ENCODE data around the gene PSME1.

Gene PSME1

DNA sequence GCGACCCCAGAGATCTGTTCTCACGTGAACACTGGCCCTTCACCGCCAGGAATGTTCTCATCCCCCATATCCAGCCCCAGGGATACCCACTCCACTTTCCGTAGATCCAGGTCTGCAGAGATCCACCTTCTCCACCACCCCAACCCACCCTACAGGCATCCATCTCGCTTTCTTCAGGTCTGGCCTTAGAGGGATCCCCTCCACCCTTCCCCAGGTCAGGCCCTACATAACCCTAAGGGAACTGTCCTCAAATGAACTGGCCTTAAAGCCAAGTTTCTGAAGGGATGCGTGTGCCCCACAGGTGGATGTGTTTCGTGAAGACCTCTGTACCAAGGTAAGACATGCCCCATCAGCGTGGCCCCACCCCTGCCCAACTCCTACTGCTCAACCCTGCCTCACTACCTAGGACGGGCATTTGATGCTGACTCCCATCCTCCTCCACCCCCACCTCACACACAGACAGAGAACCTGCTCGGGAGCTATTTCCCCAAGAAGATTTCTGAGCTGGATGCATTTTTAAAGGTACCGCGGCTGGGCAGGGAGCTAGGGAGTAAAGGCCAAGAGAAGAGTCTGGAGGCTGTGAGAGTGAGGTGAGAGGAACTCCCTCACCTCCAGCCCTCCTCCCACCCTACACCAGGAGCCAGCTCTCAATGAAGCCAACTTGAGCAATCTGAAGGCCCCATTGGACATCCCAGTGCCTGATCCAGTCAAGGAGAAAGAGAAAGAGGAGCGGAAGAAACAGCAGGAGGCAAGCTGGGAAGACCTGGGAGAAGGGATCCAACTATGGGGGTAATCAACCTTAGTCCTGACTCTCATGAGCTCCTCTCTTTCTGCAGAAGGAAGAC, 912 bp downstream of the PSME1 start:
- Mint-ChIP-seq H3K27ac (peak overlapping the region; percentile 73), H3K27me3 (ENCODE audit: low read depth, poor library complexity) (peaks cover 18% of the 10 kb centered on the region), H3K4me1 (peaks cover 61% of the 10 kb centered on the region), H3K4me3 (peak overlapping the region; percentile 83), H3K36me3 (ENCODE audit: low read depth) (peaks cover 25% of the 10 kb centered on the region), H3K9me3 (no peaks in the 10 kb centered on the region)
- TF ChIP-seq, protein P1, sequence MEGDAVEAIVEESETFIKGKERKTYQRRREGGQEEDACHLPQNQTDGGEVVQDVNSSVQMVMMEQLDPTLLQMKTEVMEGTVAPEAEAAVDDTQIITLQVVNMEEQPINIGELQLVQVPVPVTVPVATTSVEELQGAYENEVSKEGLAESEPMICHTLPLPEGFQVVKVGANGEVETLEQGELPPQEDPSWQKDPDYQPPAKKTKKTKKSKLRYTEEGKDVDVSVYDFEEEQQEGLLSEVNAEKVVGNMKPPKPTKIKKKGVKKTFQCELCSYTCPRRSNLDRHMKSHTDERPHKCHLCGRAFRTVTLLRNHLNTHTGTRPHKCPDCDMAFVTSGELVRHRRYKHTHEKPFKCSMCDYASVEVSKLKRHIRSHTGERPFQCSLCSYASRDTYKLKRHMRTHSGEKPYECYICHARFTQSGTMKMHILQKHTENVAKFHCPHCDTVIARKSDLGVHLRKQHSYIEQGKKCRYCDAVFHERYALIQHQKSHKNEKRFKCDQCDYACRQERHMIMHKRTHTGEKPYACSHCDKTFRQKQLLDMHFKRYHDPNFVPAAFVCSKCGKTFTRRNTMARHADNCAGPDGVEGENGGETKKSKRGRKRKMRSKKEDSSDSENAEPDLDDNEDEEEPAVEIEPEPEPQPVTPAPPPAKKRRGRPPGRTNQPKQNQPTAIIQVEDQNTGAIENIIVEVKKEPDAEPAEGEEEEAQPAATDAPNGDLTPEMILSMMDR (IDR thresholded peaks at IDR 0.05) = no peak
- no peak for DNase-seq

DNA sequence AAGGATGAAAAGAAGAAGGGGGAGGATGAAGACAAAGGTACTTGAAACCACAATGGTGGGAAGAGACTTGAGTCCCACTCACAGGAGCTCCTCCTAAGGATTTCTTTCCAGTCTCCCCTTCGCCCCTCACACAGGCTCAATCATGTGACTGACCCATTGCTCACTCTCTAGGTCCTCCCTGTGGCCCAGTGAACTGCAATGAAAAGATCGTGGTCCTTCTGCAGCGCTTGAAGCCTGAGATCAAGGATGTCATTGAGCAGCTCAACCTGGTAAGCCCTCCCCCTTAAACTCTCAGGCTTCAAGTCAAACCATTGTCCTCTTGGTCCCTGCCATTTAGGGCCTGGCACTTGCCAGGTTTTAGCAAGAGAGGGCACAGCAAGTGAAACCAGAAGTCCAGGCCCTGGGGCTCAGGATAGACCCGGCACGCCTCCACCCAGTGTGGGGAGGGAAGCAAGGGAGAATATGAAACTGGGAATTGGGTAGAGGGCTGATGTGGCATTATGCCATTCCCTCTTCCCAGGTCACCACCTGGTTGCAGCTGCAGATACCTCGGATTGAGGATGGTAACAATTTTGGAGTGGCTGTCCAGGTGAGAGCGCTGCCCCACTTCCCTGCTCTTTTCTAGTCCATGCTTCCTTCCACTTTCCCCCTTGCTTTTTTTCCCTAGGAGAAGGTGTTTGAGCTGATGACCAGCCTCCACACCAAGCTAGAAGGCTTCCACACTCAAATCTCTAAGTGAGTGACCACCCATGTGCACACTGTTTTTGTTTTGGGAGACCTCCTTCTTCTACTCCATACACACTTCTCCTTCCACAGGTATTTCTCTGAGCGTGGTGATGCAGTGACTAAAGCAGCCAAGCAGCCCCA, 1.8 kb downstream of the PSME1 start:
- no peaks in the 10 kb centered on the region for H3K9me3 Mint-ChIP-seq
- DNase-seq = no peak
- peaks cover 57% of the 10 kb centered on the region for H3K4me1 Mint-ChIP-seq
- H3K4me3 Mint-ChIP-seq = peak overlapping the region; percentile 83
- peaks cover 25% of the 10 kb centered on the region for H3K36me3 Mint-ChIP-seq (ENCODE audit: low read depth)
- H3K27me3 Mint-ChIP-seq (ENCODE audit: low read depth, poor library complexity) = peaks cover 18% of the 10 kb centered on the region
- TF ChIP-seq, protein P1 (IDR thresholded peaks at IDR 0.05) = no peak
- no peak overlapping the region for H3K27ac Mint-ChIP-seq

DNA sequence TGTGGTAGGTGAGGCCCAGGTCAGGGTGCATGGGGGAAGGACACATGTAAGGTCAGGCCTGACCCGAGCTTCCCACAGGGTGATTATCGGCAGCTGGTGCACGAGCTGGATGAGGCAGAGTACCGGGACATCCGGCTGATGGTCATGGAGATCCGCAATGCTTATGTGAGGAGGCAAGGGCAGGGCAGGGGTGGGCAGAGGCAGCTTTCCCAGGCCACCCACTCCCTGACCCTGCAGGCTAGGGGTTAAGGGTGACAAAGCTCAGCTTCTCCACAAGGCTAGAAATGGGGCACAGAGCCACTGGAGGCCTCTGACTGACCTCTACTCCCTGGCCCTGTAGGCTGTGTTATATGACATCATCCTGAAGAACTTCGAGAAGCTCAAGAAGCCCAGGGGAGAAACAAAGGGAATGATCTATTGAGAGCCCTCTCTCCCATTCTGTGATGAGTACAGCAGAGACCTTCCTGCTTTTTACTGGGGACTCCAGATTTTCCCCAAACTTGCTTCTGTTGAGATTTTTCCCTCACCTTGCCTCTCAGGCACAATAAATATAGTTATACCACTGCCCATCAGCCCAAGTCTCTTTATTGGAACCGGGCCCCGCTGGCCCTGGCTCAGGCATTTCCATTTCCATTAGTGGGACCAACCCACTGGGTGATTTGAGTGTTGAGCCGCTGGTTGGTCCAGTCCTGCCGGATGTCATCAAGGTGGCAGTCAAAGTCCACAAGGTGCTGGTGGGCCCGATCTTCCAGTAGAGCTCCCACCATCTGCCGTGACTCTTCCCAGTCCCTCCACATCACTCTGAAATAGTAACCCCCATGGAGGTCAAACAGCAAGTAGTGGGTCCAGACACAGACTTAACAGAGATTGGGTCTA, 2.6 kb downstream of the PSME1 start:
- H3K4me3 Mint-ChIP-seq = peak overlapping the region; percentile 95
- DNase-seq = no peak
- H3K36me3 Mint-ChIP-seq (ENCODE audit: low read depth) = peaks cover 25% of the 10 kb centered on the region
- H3K27me3 Mint-ChIP-seq (ENCODE audit: low read depth, poor library complexity) = peaks cover 18% of the 10 kb centered on the region
- TF ChIP-seq, protein P1 (IDR thresholded peaks at IDR 0.05) = no peak
- H3K27ac Mint-ChIP-seq = no peak overlapping the region
- peaks cover 55% of the 10 kb centered on the region for H3K4me1 Mint-ChIP-seq
- H3K9me3 Mint-ChIP-seq = no peaks in the 10 kb centered on the region

DNA sequence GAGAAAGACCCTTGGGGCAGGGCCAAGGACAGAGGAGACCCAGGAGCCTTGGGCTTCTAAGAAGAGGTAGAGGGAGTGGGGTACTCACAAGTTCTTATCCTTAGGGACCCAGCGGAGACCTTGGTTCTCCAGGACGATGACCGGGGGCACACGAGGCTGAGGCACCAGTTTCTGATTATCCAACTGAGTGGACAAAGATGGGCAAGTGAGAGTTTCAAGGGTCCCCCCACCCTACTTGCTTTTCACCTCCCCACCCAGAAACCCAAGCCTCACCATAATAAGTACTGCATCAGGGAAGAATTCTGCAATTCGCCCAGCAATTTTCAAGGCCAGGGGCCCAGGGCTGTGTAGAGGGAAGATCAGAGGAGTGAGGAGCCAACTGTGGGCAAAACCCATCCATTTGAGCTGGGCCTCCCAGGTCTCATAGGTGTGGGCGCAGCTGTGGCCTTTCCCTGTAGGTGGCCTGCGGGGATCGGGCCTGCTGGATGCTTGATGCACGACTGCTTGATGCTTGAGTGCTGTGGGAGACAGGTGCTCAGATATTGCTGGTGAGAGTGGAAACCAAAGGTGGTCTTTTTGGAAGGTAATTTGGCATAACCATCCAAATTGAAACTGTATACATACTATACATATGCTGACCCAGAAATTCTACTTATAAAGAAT, 3.4 kb downstream of the PSME1 start:
- peaks cover 58% of the 10 kb centered on the region for H3K4me1 Mint-ChIP-seq
- peak overlapping the region; percentile 95 for H3K4me3 Mint-ChIP-seq
- DNase-seq = no peak
- H3K36me3 Mint-ChIP-seq (ENCODE audit: low read depth) = peaks cover 30% of the 10 kb centered on the region
- no peaks in the 10 kb centered on the region for H3K9me3 Mint-ChIP-seq
- H3K27me3 Mint-ChIP-seq (ENCODE audit: low read depth, poor library complexity) = peaks cover 18% of the 10 kb centered on the region
- TF ChIP-seq, protein P1 (IDR thresholded peaks at IDR 0.05) = no peak
- no peak overlapping the region for H3K27ac Mint-ChIP-seq

Measured in nephron progenitor cell (in vitro differentiated cells).